NCI-H1417 treated with DMSO at 0.1 percent for 48 hours (cell line): ENCODE data around the gene ATP2B2.

Experiments
- DNase-seq: peaks from one replicate; lab custom pipeline; 2025; lab: John Stamatoyannopoulos, UW

ATP2B2 gene

GRCh38 chr3:10493202-10493589, 12.2 kb downstream of the ATP2B2 start:
- no peak for DNase-seq

GRCh38 chr3:10492364-10493201, 12.8 kb downstream of the ATP2B2 start:
- no peak for DNase-seq

- DNase-seq = no peak
Measured at GRCh38 chr3:10489746-10490483, 15.5 kb downstream of the ATP2B2 start.

- no peak for DNase-seq
Measured at GRCh38 chr3:10487988-10488633, 17.3 kb downstream of the ATP2B2 start.

GRCh38 chr3:10485806-10486205, 19.6 kb downstream of the ATP2B2 start:
- DNase-seq = no peak

GRCh38 chr3:10485380-10485779, 20.0 kb downstream of the ATP2B2 start:
- DNase-seq = no peak

GRCh38 chr3:10484709-10485108, 20.7 kb downstream of the ATP2B2 start:
- DNase-seq = no peak

- no peak for DNase-seq
Measured at GRCh38 chr3:10483686-10484345, 21.6 kb downstream of the ATP2B2 start.

- DNase-seq = no peak
Measured at GRCh38 chr3:10483364-10483675, 22.1 kb downstream of the ATP2B2 start.

GRCh38 chr3:10482631-10483363, 22.6 kb downstream of the ATP2B2 start:
- no peak for DNase-seq

- DNase-seq = no peak
Measured at GRCh38 chr3:10480871-10481378, 24.5 kb downstream of the ATP2B2 start.

GRCh38 chr3:10479311-10479710, 26.1 kb downstream of the ATP2B2 start:
- no peak for DNase-seq

- DNase-seq = no peak
Measured at GRCh38 chr3:10475983-10476382, 29.4 kb downstream of the ATP2B2 start.

- DNase-seq = no peak
Measured at GRCh38 chr3:10474847-10475246, 30.5 kb downstream of the ATP2B2 start.

- DNase-seq = no peak
Measured at GRCh38 chr3:10474275-10474646, 31.1 kb downstream of the ATP2B2 start.

- no peak for DNase-seq
Measured at GRCh38 chr3:10473581-10474274, 31.7 kb downstream of the ATP2B2 start.

- no peak for DNase-seq
Measured at GRCh38 chr3:10472877-10473440, 32.4 kb downstream of the ATP2B2 start.

GRCh38 chr3:10471054-10471688, 34.2 kb downstream of the ATP2B2 start:
- DNase-seq = no peak

GRCh38 chr3:10470120-10471053, 35.0 kb downstream of the ATP2B2 start:
- DNase-seq = no peak
